GF-D8 (cell line): ENCODE data around the gene EPC1.
"Not testable (repeated sequence)": the region's sequence is repeated elsewhere in the genome, so short reads cannot be mapped to it uniquely, and the experiment has no call there.

Source experiments
- DNase-seq: peaks from one replicate; lab custom pipeline; 2025; lab: John Stamatoyannopoulos, UW

Gene EPC1

GRCh38 chr10:32234471-32234870, 112.5 kb downstream of the EPC1 start:
- DNase-seq: no peak

GRCh38 chr10:32233375-32233774, 113.6 kb downstream of the EPC1 start:
- DNase-seq: not testable (repeated sequence)

GRCh38 chr10:32232378-32232777, 114.6 kb downstream of the EPC1 start:
- DNase-seq: no peak

GRCh38 chr10:32229788-32230187, 117.2 kb downstream of the EPC1 start:
- DNase-seq: not testable (repeated sequence)

GRCh38 chr10:32229170-32229569, 117.8 kb downstream of the EPC1 start:
- DNase-seq: no peak

GRCh38 chr10:32227802-32228201, 119.2 kb downstream of the EPC1 start:
- no peak for DNase-seq

GRCh38 chr10:32226624-32227023, 120.3 kb downstream of the EPC1 start:
- no peak for DNase-seq

- no peak for DNase-seq
These were observed 121.0 kb downstream of the EPC1 start for GRCh38 chr10:32225976-32226375.

GRCh38 chr10:32222376-32222775, 124.6 kb downstream of the EPC1 start:
- DNase-seq: not testable (repeated sequence)

GRCh38 chr10:32219156-32219555, 127.8 kb downstream of the EPC1 start:
- not testable (repeated sequence) for DNase-seq

GRCh38 chr10:32218206-32219044, 128.5 kb downstream of the EPC1 start:
- DNase-seq: not testable (repeated sequence)
